Lower leg skin (tissue), 3 donors: ENCODE data around the gene MINDY4.

Experiments
- CTCF ChIP-seq, 3 donors: fragments of 450-650 bp; IDR thresholded peaks; one replicate each; pipeline ENCODE4 v1.5.1; 2016; ENCODE audit warnings: antibody characterized with exemption in 3 of 3, mild to moderate bottlenecking in 3 of 3, moderate library complexity in 2 of 3
- POLR2A ChIP-seq, 2 donors: fragments of 450-650 bp; IDR thresholded peaks; one replicate each; pipeline ENCODE4 v1.6.1; 2016 to 2017; ENCODE audit warnings: antibody characterized with exemption in 2 of 2, mild to moderate bottlenecking in 1 of 2, moderate library complexity in 1 of 2

GRCh38 chr7:30846378-30846777 lies 75.2 kb downstream of the MINDY4 start:
- no peak for TF ChIP-seq CTCF (IDR thresholded peaks at IDR 0.05)
- no peak for TF ChIP-seq POLR2A (IDR thresholded peaks at IDR 0.05)
